ENCODE measurements around the gene VWA8. TPM values are rescaled to one million over a fixed set of nuclear protein-coding genes. Genes with fewer than 3 reads are reported as not detected.

The VWA8 gene
- total RNA-seq, 1 donor = 21.4 TPM

DNA sequence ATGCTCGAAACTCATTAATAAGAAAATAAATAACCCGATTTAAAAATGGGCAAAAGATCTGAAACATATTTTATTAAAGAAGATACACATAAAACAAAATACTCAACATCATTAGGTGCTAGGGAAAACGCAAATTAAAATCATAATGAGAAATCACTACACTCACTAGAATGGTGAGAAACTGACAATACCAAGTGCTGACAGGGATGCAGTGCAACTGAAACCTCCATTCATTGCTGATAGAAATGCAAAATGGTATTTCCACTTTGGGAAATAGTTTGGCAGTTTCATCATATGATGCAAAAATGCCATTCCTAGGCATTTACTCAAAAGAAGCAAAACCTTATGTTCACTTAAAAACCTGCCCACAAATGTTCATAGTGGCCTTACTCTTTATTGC is 278.1 kb downstream of the VWA8 start:
- no peaks in the 10 kb centered on the region for H3K79me2 ChIP-seq (ENCODE audit: insufficient read depth, low read length)
- TF ChIP-seq, protein P1, sequence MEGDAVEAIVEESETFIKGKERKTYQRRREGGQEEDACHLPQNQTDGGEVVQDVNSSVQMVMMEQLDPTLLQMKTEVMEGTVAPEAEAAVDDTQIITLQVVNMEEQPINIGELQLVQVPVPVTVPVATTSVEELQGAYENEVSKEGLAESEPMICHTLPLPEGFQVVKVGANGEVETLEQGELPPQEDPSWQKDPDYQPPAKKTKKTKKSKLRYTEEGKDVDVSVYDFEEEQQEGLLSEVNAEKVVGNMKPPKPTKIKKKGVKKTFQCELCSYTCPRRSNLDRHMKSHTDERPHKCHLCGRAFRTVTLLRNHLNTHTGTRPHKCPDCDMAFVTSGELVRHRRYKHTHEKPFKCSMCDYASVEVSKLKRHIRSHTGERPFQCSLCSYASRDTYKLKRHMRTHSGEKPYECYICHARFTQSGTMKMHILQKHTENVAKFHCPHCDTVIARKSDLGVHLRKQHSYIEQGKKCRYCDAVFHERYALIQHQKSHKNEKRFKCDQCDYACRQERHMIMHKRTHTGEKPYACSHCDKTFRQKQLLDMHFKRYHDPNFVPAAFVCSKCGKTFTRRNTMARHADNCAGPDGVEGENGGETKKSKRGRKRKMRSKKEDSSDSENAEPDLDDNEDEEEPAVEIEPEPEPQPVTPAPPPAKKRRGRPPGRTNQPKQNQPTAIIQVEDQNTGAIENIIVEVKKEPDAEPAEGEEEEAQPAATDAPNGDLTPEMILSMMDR (IDR thresholded peaks at IDR 0.05; ENCODE audit: extremely low read depth, low read depth, low read length) = no peak
- no peaks in the 10 kb centered on the region for H3K9me3 ChIP-seq (ENCODE audit: low read depth, low read length)
- DNase-seq (ENCODE audit: insufficient read length, low spot score, missing footprints) = no peak
- H2AFZ ChIP-seq (ENCODE audit: low read length) = no peak overlapping the region
- no peak overlapping the region for H3K4me3 ChIP-seq (ENCODE audit: insufficient read depth, low read length)
- H3K4me2 ChIP-seq (ENCODE audit: insufficient read depth, low read length) = no peak overlapping the region
- peaks cover 4% of the 10 kb centered on the region for H3K36me3 ChIP-seq (ENCODE audit: insufficient read depth, low read length)
- no peak overlapping the region for H3K27ac ChIP-seq (ENCODE audit: low read depth, low read length)
- H4K20me1 ChIP-seq (ENCODE audit: insufficient read depth, low read length) = no peaks in the 10 kb centered on the region
- H3K4me1 ChIP-seq (ENCODE audit: insufficient read depth, low read length) = peaks cover 12% of the 10 kb centered on the region
- H3K27me3 ChIP-seq (ENCODE audit: insufficient read depth, low read length) = no peaks in the 10 kb centered on the region

DNA sequence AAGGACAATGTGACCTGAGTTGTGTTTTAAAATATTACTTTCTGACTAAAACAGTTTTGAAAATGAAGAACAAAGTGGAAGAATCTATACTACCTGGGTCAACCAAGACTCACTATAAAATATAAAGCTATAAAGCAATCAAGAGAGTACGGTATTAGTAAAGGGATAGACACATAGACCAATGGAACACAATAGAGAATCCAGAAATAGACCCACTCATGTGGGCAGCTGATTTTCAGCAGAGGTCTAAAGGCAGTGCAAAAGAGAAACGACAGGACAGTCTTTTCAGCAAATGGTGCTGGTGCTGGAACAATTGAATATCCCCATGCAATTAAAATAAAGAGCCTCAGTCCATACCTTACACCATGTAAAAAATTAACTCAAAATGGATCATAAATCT is 278.9 kb downstream of the VWA8 start:
- Histone ChIP-seq H3K9me3 (ENCODE audit: low read depth, low read length) (no peaks in the 10 kb centered on the region), H3K4me1 (ENCODE audit: insufficient read depth, low read length) (peaks cover 12% of the 10 kb centered on the region), H2AFZ (ENCODE audit: low read length) (no peak overlapping the region), H4K20me1 (ENCODE audit: insufficient read depth, low read length) (no peaks in the 10 kb centered on the region), H3K4me3 (ENCODE audit: insufficient read depth, low read length) (no peak overlapping the region), H3K36me3 (ENCODE audit: insufficient read depth, low read length) (peaks cover 4% of the 10 kb centered on the region), H3K79me2 (ENCODE audit: insufficient read depth, low read length) (no peaks in the 10 kb centered on the region), H3K4me2 (ENCODE audit: insufficient read depth, low read length) (no peak overlapping the region), H3K27me3 (ENCODE audit: insufficient read depth, low read length) (no peaks in the 10 kb centered on the region), H3K27ac (ENCODE audit: low read depth, low read length) (no peak overlapping the region)
- no peak for DNase-seq (ENCODE audit: insufficient read length, low spot score, missing footprints)
- TF ChIP-seq, protein P1 (IDR thresholded peaks at IDR 0.05; ENCODE audit: extremely low read depth, low read depth, low read length) = no peak

DNA sequence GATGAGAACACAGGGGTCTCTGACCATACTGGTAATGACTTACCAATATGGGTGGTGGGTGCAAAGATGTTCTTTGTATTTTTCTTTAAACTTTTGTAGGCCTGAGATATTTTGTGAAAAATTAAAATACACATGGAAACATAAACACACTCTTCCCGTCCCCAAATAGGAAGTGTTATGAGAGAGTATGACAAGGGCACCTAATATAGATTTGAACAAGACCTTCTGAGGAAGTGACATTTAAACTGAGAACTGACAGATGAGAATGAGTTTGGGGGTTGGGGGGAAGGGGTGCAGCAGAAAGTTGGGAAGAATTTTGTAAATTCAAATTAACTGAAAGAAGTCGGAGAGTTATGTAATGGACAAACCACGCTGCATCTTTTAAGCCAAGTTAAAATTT is 279.3 kb downstream of the VWA8 start:
- peaks cover 12% of the 10 kb centered on the region for H3K4me1 ChIP-seq (ENCODE audit: insufficient read depth, low read length)
- no peaks in the 10 kb centered on the region for H4K20me1 ChIP-seq (ENCODE audit: insufficient read depth, low read length)
- no peak overlapping the region for H3K4me3 ChIP-seq (ENCODE audit: insufficient read depth, low read length)
- H3K27ac ChIP-seq (ENCODE audit: low read depth, low read length) = no peak overlapping the region
- H3K79me2 ChIP-seq (ENCODE audit: insufficient read depth, low read length) = no peaks in the 10 kb centered on the region
- peaks cover 4% of the 10 kb centered on the region for H3K36me3 ChIP-seq (ENCODE audit: insufficient read depth, low read length)
- TF ChIP-seq, protein P1 (IDR thresholded peaks at IDR 0.05; ENCODE audit: extremely low read depth, low read depth, low read length) = no peak
- H3K27me3 ChIP-seq (ENCODE audit: insufficient read depth, low read length) = no peaks in the 10 kb centered on the region
- H2AFZ ChIP-seq (ENCODE audit: low read length) = no peak overlapping the region
- no peaks in the 10 kb centered on the region for H3K9me3 ChIP-seq (ENCODE audit: low read depth, low read length)
- DNase-seq (ENCODE audit: insufficient read length, low spot score, missing footprints) = no peak
- H3K4me2 ChIP-seq (ENCODE audit: insufficient read depth, low read length) = no peak overlapping the region

DNA sequence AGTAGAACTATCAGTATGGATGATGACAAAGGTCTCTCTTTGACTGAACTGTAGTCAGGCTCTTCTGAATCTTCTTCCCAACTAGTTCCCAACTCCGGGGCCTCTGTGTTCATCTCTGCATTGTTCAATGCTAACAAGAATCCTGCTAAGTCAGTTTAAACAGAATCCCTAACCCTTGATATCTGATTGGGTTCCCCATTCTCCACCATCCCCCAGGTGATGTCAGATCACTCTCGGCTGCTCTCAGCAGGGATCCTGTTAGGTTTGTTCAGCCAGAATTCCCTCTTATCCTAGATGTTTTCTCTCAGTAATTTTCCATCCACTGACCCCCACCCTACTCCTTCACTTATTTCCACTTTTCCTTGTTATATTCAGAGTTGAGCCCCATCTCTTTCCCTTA is 280.0 kb downstream of the VWA8 start:
- Histone ChIP-seq H3K36me3 (ENCODE audit: insufficient read depth, low read length) (peaks cover 4% of the 10 kb centered on the region), H3K27me3 (ENCODE audit: insufficient read depth, low read length) (no peaks in the 10 kb centered on the region), H4K20me1 (ENCODE audit: insufficient read depth, low read length) (no peaks in the 10 kb centered on the region), H3K27ac (ENCODE audit: low read depth, low read length) (no peak overlapping the region), H3K4me1 (ENCODE audit: insufficient read depth, low read length) (peaks cover 12% of the 10 kb centered on the region), H3K4me2 (ENCODE audit: insufficient read depth, low read length) (no peak overlapping the region), H3K79me2 (ENCODE audit: insufficient read depth, low read length) (no peaks in the 10 kb centered on the region), H3K4me3 (ENCODE audit: insufficient read depth, low read length) (no peak overlapping the region), H2AFZ (ENCODE audit: low read length) (no peak overlapping the region), H3K9me3 (ENCODE audit: low read depth, low read length) (no peaks in the 10 kb centered on the region)
- TF ChIP-seq, protein P1 (IDR thresholded peaks at IDR 0.05; ENCODE audit: extremely low read depth, low read depth, low read length) = no peak
- no peak for DNase-seq (ENCODE audit: insufficient read length, low spot score, missing footprints)
